CD4-positive, alpha-beta T cell treated with Interleukin-17A for 4 hours (primary cell): ENCODE measurements around the gene CAMK2G.

Experiments used
- DNase-seq: peaks from one replicate; pipeline ENCODE4 v3.0.0-alpha.2; 2020; ENCODE audit warnings: mixed read lengths

Gene CAMK2G

DNA sequence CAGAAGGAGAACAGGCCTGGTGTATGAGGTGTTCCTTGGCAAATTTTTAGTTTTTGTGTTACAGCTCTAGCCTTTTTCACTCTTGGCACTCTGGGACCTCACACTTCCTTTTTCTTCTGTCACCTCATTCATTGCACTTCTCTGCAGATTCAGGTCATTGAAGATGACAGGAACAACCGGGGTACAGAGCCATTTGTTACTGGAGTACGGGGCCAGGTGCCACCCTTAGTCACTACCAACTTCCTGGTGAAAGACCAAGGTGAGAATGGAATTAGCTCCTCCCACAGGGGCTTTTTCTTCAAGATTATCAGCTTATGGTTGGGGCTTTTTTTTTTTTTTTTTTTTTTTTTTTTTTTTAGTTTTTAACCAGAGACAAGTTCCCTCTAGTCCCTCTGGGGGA is 111.0 kb downstream of the CAMK2G start:
- no peak for DNase-seq

DNA sequence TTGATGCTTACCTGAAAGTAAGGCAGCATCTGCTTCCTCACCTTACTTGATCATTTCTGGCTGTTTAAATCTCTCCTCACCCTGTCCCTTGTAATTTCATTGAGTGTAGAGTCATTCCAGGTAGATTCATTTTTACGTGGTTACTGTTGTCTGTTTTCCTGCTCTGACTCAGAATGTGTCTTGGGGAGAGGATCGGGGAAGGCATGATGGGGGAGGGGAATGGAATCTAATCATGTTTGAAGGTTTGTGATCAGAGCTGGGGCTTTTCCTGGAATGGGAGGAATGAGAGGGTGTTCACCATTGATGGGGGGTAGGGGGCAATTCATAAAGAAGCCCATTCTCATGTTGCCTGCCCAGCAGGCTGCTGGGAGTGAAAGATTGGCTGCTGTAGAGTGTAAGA is 111.4 kb downstream of the CAMK2G start:
- DNase-seq, result no peak
